NCI-H345 (cell line): ENCODE measurements around the gene LRRC8E.
A peak's percentile ranks its signal among the peaks of the same experiment; 100 is the strongest.

Source experiments
- DNase-seq: peaks from one replicate; lab custom pipeline; 2025; lab: John Stamatoyannopoulos, UW

The LRRC8E gene

GRCh38 chr19:7868326-7868670, 20.0 kb upstream of the LRRC8E start:
- no peak for DNase-seq

- no peak for DNase-seq
Observed at GRCh38 chr19:7868671-7869452, 19.4 kb upstream of the LRRC8E start.

- DNase-seq, result no peak
Observed at GRCh38 chr19:7869453-7869909, 18.8 kb upstream of the LRRC8E start.

- peak; percentile 47 for DNase-seq
Observed at GRCh38 chr19:7869910-7870511, 18.3 kb upstream of the LRRC8E start.

GRCh38 chr19:7870571-7871436, 17.5 kb upstream of the LRRC8E start:
- peak; percentile 65 for DNase-seq

GRCh38 chr19:7871437-7872305, 16.6 kb upstream of the LRRC8E start:
- peak; percentile 80 for DNase-seq

- DNase-seq, result no peak
Observed at GRCh38 chr19:7872306-7873204, 15.8 kb upstream of the LRRC8E start.

GRCh38 chr19:7873304-7874075, 14.8 kb upstream of the LRRC8E start:
- DNase-seq, result no peak

- DNase-seq, result peak; percentile 89
Observed at GRCh38 chr19:7874076-7874896, 14.0 kb upstream of the LRRC8E start, which contains the start of gene PRR36. Gene PRR36 (minus strand): TSS chr19:7874390. CDS start chr19:7873689, 701 bp downstream.

- no peak for DNase-seq
Observed at GRCh38 chr19:7874897-7875273, 13.4 kb upstream of the LRRC8E start.

GRCh38 chr19:7877249-7877836, 11.0 kb upstream of the LRRC8E start:
- DNase-seq, result no peak

- DNase-seq, result no peak
Observed at GRCh38 chr19:7879111-7879807, 9.1 kb upstream of the LRRC8E start.

- DNase-seq, result no peak
Observed at GRCh38 chr19:7879836-7880235, 8.5 kb upstream of the LRRC8E start.

GRCh38 chr19:7881910-7882309, 6.4 kb upstream of the LRRC8E start:
- no peak for DNase-seq

GRCh38 chr19:7883105-7883504, 5.2 kb upstream of the LRRC8E start:
- DNase-seq, result no peak

- no peak for DNase-seq
Observed at GRCh38 chr19:7883796-7884570, 4.3 kb upstream of the LRRC8E start.

GRCh38 chr19:7885818-7886217, 2.5 kb upstream of the LRRC8E start:
- DNase-seq, result no peak
